ENCODE data around the gene CGREF1.

DNA sequence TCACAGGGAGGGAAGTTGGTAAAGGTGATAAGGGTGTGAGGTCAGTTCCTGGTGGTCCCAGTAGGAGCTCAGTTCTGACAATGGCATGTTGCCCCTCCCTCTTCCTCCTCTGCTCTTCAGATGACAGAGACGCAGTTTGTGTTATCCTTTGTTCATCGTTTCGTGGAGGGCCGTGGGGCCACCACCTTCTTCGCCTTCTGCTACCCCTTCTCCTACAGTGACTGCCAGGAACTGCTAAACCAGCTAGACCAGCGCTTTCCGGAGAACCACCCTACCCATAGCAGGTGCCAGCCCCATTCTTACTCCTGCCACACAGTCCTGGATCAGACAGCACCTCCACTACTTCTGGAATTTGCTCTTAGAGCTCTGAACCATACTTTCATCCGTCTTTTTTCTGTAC lies 65.2 kb downstream of the CGREF1 start:
- no peak for TF ChIP-seq POU2F2 (IDR thresholded peaks at IDR 0.05; ENCODE audit: low read depth, low read length)
- TF ChIP-seq SPI1 (IDR thresholded peaks at IDR 0.05; ENCODE audit: low read depth, low read length) = no peak
- TF ChIP-seq TAF1 (IDR thresholded peaks at IDR 0.05; ENCODE audit: low read depth, low read length) = no peak
- TF ChIP-seq POLR2AphosphoS5 (IDR thresholded peaks at IDR 0.05; ENCODE audit: low read depth, low read length) = no peak

Measured in GM12891 (cell line).